Ishikawa (cell line): ENCODE results near the gene UBAC2.

Experiments
- EGR1 ChIP-seq: IDR thresholded peaks from 2 replicates; pipeline ENCODE4 v1.6.1; 2012
- TAF1 ChIP-seq: IDR thresholded peaks from 2 replicates; pipeline ENCODE4 v1.6.1; 2012; ENCODE audit warnings: low read depth, mild to moderate bottlenecking
- TCF12 ChIP-seq: IDR thresholded peaks from 2 replicates; pipeline ENCODE4 v1.6.1; 2012; ENCODE audit warnings: low read depth
- TEAD4 ChIP-seq: IDR thresholded peaks from 2 replicates; pipeline ENCODE4 v1.6.1; 2012
- TF ChIP-seq, protein P1 (sequence below): IDR thresholded peaks from 2 replicates; pipeline ENCODE4 v1.6.1; 2012; ENCODE audit warnings: low read depth, mild to moderate bottlenecking
- TF ChIP-seq, protein P2 (sequence below): IDR thresholded peaks from 2 replicates; pipeline ENCODE4 v1.6.1; 2012

DNA sequence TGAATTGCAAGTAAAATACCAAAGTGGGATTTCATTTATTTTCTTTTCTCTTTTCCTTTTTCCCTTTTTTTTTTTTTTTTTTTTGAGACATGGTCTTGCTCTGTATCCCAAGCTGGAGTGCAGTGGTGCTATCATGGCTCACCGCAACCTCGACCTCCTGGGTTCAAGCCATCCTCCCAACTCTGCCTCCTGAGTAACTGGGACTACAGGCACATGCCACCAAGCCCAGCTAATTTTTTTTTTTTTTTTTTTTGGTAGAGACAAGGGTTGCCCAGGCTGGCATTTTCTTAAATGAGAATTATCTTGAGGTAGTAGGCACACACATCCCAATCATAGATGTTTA, 175.1 kb downstream of the UBAC2 start:
- TF ChIP-seq TEAD4 (no peak), TAF1 (no peak), EGR1 (no peak), TCF12 (no peak)
- TF ChIP-seq, protein P1, sequence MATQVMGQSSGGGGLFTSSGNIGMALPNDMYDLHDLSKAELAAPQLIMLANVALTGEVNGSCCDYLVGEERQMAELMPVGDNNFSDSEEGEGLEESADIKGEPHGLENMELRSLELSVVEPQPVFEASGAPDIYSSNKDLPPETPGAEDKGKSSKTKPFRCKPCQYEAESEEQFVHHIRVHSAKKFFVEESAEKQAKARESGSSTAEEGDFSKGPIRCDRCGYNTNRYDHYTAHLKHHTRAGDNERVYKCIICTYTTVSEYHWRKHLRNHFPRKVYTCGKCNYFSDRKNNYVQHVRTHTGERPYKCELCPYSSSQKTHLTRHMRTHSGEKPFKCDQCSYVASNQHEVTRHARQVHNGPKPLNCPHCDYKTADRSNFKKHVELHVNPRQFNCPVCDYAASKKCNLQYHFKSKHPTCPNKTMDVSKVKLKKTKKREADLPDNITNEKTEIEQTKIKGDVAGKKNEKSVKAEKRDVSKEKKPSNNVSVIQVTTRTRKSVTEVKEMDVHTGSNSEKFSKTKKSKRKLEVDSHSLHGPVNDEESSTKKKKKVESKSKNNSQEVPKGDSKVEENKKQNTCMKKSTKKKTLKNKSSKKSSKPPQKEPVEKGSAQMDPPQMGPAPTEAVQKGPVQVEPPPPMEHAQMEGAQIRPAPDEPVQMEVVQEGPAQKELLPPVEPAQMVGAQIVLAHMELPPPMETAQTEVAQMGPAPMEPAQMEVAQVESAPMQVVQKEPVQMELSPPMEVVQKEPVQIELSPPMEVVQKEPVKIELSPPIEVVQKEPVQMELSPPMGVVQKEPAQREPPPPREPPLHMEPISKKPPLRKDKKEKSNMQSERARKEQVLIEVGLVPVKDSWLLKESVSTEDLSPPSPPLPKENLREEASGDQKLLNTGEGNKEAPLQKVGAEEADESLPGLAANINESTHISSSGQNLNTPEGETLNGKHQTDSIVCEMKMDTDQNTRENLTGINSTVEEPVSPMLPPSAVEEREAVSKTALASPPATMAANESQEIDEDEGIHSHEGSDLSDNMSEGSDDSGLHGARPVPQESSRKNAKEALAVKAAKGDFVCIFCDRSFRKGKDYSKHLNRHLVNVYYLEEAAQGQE, result no peak
- TF ChIP-seq, protein P2, sequence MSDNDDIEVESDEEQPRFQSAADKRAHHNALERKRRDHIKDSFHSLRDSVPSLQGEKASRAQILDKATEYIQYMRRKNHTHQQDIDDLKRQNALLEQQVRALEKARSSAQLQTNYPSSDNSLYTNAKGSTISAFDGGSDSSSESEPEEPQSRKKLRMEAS, result no peak
